Spleen (tissue), 11 donors: ENCODE data around the gene OTOP1. TPM values are rescaled to one million over a fixed set of nuclear protein-coding genes. Genes with fewer than 3 reads are reported as not detected.
"Not testable (repeated sequence)": the region's sequence is repeated elsewhere in the genome, so short reads cannot be mapped to it uniquely, and the experiment has no call there.

Experiments
- DNase-seq: peaks from one replicate; pipeline ENCODE4 v3.0.0-alpha.2; 2020
- H3K27ac ChIP-seq, 8 donors: fragments of 200-600 bp; sonication (generic) in 7 of 8; 1 replicate in 4 of 8; 2 replicates in 4 of 8; pipeline versions ENCODE4 v1.5.0 to v1.8.0; 2016 to 2021; ENCODE audit warnings: inconsistent platforms in 4 of 8, mild to moderate bottlenecking in 4 of 8, moderate library complexity in 1 of 8
- H3K27me3 ChIP-seq, 7 donors: fragments of 200-600 bp; sonication (generic) in 6 of 7; replicated peaks in 1 of 7; 1 replicate in 4 of 7; 2 replicates in 3 of 7; pipeline versions ENCODE4 v1.5.0 to v1.8.0; 2016 to 2021; ENCODE audit warnings: inconsistent platforms in 3 of 7, mild to moderate bottlenecking in 1 of 7
- H3K36me3 ChIP-seq, 6 donors: fragments of 200-600 bp; sonication (generic) in 5 of 6; 1 replicate in 4 of 6; 2 replicates in 2 of 6; pipeline versions ENCODE4 v1.5.0 to v1.8.0; 2016 to 2021; ENCODE audit warnings: inconsistent platforms in 2 of 6
- H3K4me1 ChIP-seq, 6 donors: fragments of 200-600 bp; sonication (generic) in 5 of 6; 1 replicate in 3 of 6; 2 replicates in 3 of 6; pipeline versions ENCODE4 v1.5.0 to v1.8.0; 2016 to 2021; ENCODE audit warnings: inconsistent platforms in 3 of 6
- H3K4me3 ChIP-seq, 8 donors: fragments of 200-600 bp; sonication (generic) in 7 of 8; 1 replicate in 4 of 8; 2 replicates in 4 of 8; pipeline versions ENCODE4 v1.5.0 to v1.8.0; 2016 to 2021; ENCODE audit warnings: inconsistent platforms in 4 of 8, mild to moderate bottlenecking in 4 of 8, moderate library complexity in 2 of 8
- H3K9me3 ChIP-seq, 8 donors: fragments of 200-600 bp; sonication (generic) in 7 of 8; 1 replicate in 4 of 8; 2 replicates in 4 of 8; pipeline versions ENCODE4 v1.5.0 to v1.8.0; 2016 to 2021; ENCODE audit warnings: inconsistent platforms in 4 of 8
- POLR2A ChIP-seq, 3 donors: fragments of 450-650 bp; IDR thresholded peaks; one replicate each; pipeline ENCODE4 v1.5.1; 2017; ENCODE audit warnings: antibody characterized with exemption in 3 of 3, mild to moderate bottlenecking in 1 of 3
- POLR2AphosphoS5 ChIP-seq, 3 donors: sonication (generic); formaldehyde crosslinking; IDR thresholded peaks; one replicate each; pipeline ENCODE4 v1.5.1; 2017; ENCODE audit warnings: antibody characterized with exemption in 3 of 3
- WGBS, 5 donors: extraction: QIAGEN DNeasy Blood & Tissue Kit in 3 of 5; methylation state at CpG; one replicate each; pipeline versions ENCODE4 v1.1.5 to v1.1.7; 2013 to 2018; 5-methylcytosine and 5-hydroxymethylcytosine counted together
- intact Hi-C: fragments of 100-400 bp; cut with DNase I; formaldehyde crosslinking; loops from one replicate; pipeline ENCODE4 v1.15.0; 2023; ENCODE audit warnings: low total_unique reads
- polyA plus RNA-seq, 3 donors: library from polyadenylated mRNA; stranded (reverse); fragments of 200-250 nt; gene quantifications; one replicate each; pipeline ENCODE4 v1.2.1, GENCODE V29; 2013
- total RNA-seq, 7 donors: library from RNA; depleted of rRNA in 3 of 7; stranded (reverse); fragments of >200 nt in 3 of 7; fragmentation: NEBNext Ultra II Directional in 4 of 7; extraction: Animal tissue kit (Norgen Biotek cat#: 25700) in 4 of 7; gene quantifications; one replicate each; pipeline versions ENCODE4 v1.1.0 to v1.2.1, GENCODE V29; 2016 to 2021
- TF ChIP-seq, protein P1 (sequence below), 11 experiments: fragments of 200-600 bp in 7 of 11; fragments of 450-650 bp in 4 of 11; sonication (generic) in 4 of 11; IDR thresholded peaks in 8 of 11; conservative IDR thresholded peaks in 3 of 11; 1 replicate in 7 of 11; 2 replicates in 4 of 11; pipeline versions ENCODE4 v1.4.0 to v1.8.0; 2016 to 2021; ENCODE audit warnings: antibody characterized with exemption in 11 of 11, inconsistent platforms in 4 of 11, mild to moderate bottlenecking in 1 of 11
- donor health status: healthy with polysubstance abuse.
- donor health status: DM: no; HTN: no; CAD: no; lungs with moderate emphysema.
- donor health status: DM: no; HTN: no; CAD: no.
- donor health status: Bipolar disorder and iron deficiency.
- donor health status: healthy.
- donor health status: DM: no; HTN: no; CAD: no.
- donor health status: DM: yes; HTN: yes; CAD: no.

Gene OTOP1
- total and polyA plus RNA-seq, 10 donors = not detected

DNA sequence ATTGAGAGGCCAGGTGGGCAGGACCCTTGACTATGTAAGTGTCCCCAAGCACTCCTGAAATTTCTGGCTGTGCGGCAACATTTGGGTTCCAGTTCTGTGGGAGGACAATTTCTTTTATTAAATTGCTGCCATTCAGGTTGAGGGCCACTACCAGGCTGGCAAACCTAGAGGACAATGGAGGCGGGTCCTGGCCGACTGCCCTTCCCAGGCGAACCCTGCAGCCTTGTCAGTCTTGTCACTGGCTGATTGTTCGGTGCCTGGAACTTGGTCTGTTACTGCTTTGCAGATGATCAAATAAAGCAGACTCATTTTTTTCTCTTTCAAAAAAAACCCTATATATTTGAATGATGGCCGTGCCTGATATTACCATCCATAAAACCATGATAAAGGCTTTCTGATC is 27.9 kb upstream of the OTOP1 start:
- H3K9me3 ChIP-seq = no peaks in the 10 kb centered on the region
- intact Hi-C loops = loop anchor here (5.0 kb wide), 1 partner anchor 83 kb away; no protein-coding TSS in a partner anchor
- H3K27me3 ChIP-seq = peaks cover 0 to 13% (median 0%) of the 10 kb centered on the region in 7 donors
- H3K27ac ChIP-seq = no peak overlapping the region
- WGBS, 5 donors = 85 to 92% (median 86%) methylated on average over 6 of the region's 6 CpGs
- no peak for DNase-seq
- no peak overlapping the region for H3K4me3 ChIP-seq
- H3K36me3 ChIP-seq = no peaks in the 10 kb centered on the region
- peaks cover 0 to 5% (median 1%) of the 10 kb centered on the region in 6 donors for H3K4me1 ChIP-seq
- TF ChIP-seq POLR2A (IDR thresholded peaks at IDR 0.05) (no peak), POLR2AphosphoS5 (IDR thresholded peaks at IDR 0.05) (no peak)
- TF ChIP-seq, protein P1, sequence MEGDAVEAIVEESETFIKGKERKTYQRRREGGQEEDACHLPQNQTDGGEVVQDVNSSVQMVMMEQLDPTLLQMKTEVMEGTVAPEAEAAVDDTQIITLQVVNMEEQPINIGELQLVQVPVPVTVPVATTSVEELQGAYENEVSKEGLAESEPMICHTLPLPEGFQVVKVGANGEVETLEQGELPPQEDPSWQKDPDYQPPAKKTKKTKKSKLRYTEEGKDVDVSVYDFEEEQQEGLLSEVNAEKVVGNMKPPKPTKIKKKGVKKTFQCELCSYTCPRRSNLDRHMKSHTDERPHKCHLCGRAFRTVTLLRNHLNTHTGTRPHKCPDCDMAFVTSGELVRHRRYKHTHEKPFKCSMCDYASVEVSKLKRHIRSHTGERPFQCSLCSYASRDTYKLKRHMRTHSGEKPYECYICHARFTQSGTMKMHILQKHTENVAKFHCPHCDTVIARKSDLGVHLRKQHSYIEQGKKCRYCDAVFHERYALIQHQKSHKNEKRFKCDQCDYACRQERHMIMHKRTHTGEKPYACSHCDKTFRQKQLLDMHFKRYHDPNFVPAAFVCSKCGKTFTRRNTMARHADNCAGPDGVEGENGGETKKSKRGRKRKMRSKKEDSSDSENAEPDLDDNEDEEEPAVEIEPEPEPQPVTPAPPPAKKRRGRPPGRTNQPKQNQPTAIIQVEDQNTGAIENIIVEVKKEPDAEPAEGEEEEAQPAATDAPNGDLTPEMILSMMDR (IDR thresholded peaks at IDR 0.05 in 8 of 11, conservative IDR thresholded peaks at IDR 0.05 in 3 of 11) = no peak

DNA sequence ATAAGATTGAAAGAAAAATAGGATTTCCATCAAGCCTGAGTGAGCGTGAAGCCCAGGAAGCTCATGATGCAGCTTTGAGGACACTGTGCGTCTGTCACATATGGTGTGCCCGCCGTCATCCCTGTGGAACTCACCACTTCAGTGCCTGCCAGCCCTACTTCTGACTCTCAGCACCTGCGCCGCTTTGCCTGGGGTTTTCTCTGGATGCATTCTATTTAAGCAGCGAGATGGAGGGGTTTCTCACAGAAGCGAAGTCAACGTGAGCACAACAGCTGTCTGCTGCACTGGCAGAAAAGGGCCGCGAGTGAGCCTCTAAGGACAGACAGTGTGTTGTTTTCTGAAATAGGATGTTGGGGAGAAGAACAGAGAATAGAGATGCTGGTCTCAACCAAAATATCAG is 27.5 kb upstream of the OTOP1 start:
- Histone ChIP-seq H3K36me3 (no peaks in the 10 kb centered on the region), H3K27me3 (peaks cover 0 to 13% (median 0%) of the 10 kb centered on the region in 7 donors), H3K9me3 (no peaks in the 10 kb centered on the region), H3K4me1 (peaks cover 0 to 7% (median 2%) of the 10 kb centered on the region in 6 donors), H3K4me3 (no peak overlapping the region), H3K27ac (no peak overlapping the region)
- DNase-seq = no peak
- 84 to 88% (median 87%) methylated on average over 11 of the region's 11 CpGs for WGBS, 5 donors
- intact Hi-C loops = no loop called here
- no peak for TF ChIP-seq POLR2A (IDR thresholded peaks at IDR 0.05)
- TF ChIP-seq, protein P1 (IDR thresholded peaks at IDR 0.05 in 8 of 11, conservative IDR thresholded peaks at IDR 0.05 in 3 of 11) = no peak
- TF ChIP-seq POLR2AphosphoS5 (IDR thresholded peaks at IDR 0.05) = no peak

DNA sequence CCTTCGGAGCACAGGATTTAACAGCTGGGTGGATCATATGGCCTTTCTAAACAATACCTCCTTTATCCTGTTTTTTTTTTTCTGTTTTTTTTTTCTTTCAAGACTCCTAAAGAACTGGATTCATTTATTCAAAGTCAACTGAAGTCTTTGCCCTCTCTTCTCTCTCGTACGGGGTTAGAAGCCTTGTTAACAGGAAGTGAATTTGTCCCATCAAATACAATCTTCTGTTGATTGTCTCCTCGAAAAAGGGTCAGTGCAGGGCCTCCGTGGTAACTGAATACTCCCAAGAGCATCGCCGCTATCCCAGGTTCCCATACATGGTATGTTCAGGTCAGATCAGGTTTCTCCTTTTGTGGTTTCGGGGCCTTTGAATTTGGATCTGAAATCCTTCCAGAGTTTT is 23.1 kb upstream of the OTOP1 start:
- H3K4me1 ChIP-seq = peaks cover 20 to 44% (median 29%) of the 10 kb centered on the region in 6 donors
- intact Hi-C loops = no loop called here
- no peaks in the 10 kb centered on the region for H3K9me3 ChIP-seq
- H3K27ac ChIP-seq = no peak overlapping the region
- H3K4me3 ChIP-seq = no peak overlapping the region
- no peak for DNase-seq
- WGBS, 5 donors = 87 to 97% (median 92%) methylated on average over 8 of the region's 8 CpGs
- peaks cover 0 to 13% (median 0%) of the 10 kb centered on the region in 7 donors for H3K27me3 ChIP-seq
- peaks cover 0 to 13% (median 8%) of the 10 kb centered on the region in 6 donors for H3K36me3 ChIP-seq
- TF ChIP-seq POLR2AphosphoS5 (IDR thresholded peaks at IDR 0.05) = no peak
- TF ChIP-seq, protein P1 (IDR thresholded peaks at IDR 0.05 in 8 of 11, conservative IDR thresholded peaks at IDR 0.05 in 3 of 11) = no peak
- TF ChIP-seq POLR2A (IDR thresholded peaks at IDR 0.05) = no peak

DNA sequence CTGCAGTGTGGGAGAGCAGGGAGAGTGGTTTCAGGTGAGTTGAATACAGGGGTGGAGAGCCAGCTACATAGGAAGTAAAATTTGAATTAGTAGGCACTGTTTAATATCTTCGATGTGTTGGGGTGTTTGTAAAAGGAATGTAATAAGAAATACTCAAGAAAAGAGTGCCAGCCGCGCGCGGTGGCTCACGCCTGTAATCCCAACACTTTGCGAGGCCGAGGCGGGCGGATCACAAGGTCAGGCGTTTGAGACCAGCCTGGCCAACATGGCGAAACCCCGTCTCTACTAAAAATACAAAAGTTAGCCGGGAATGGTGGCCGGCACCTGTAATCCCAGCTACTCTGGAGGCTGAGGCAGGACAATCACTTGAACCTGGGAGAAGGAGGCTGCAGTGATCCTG is 22.6 kb upstream of the OTOP1 start:
- intact Hi-C loops, H3K9me3 ChIP-seq, H3K27me3 ChIP-seq, H3K4me3 ChIP-seq: not testable (repeated sequence)
- peak; percentile 73 for DNase-seq
- 92 to 98% (median 97%) methylated on average over 15 of the region's 15 CpGs for WGBS, 5 donors
- H3K27ac ChIP-seq = peak overlapping the region in 4 of 8 donors; percentile 93 to 96 (median 94)
- H3K36me3 ChIP-seq = peaks cover 0 to 18% (median 13%) of the 10 kb centered on the region in 6 donors
- peaks cover 20 to 46% (median 29%) of the 10 kb centered on the region in 6 donors for H3K4me1 ChIP-seq

DNA sequence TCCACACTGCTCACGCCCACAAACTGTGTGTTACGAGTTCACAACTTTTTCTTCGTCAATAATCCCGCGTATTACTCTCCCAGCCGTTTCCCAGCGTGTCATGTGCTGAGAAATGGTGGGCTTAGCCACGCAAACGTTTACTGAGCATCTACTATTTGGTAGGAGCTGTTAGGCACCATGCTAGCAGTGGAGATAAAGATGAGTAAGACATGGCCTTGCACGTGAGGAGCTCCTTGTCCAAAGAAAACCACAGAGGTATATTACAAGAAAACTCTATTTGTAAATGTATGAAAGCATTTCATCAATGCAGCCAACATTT is 22.1 kb upstream of the OTOP1 start:
- Histone ChIP-seq H3K9me3 (no peaks in the 10 kb centered on the region), H3K36me3 (peaks cover 0 to 23% (median 18%) of the 10 kb centered on the region in 6 donors), H3K27ac (peak overlapping the region; percentile 91 to 96 (median 94)), H3K4me1 (peaks cover 20 to 46% (median 29%) of the 10 kb centered on the region in 6 donors), H3K4me3 (peak overlapping the region; percentile 64 to 87 (median 80)), H3K27me3 (peaks cover 0 to 5% (median 0%) of the 10 kb centered on the region in 7 donors)
- DNase-seq = no peak
- TF ChIP-seq POLR2AphosphoS5 (IDR thresholded peaks at IDR 0.05) = no peak
- TF ChIP-seq, protein P1 (IDR thresholded peaks at IDR 0.05 in 8 of 11, conservative IDR thresholded peaks at IDR 0.05 in 3 of 11) = no peak
- no peak for TF ChIP-seq POLR2A (IDR thresholded peaks at IDR 0.05)
- intact Hi-C loops = no loop called here
- 35 to 66% (median 38%) methylated on average over 10 of the region's 10 CpGs for WGBS, 5 donors
